C4-2B (cell line): Measurements from ENCODE around the gene HOXD11.
A peak's percentile ranks its signal among the peaks of the same experiment; 100 is the strongest.

Experiments used
- H3K27ac ChIP-seq: fragments of 450-650 bp; 2 replicates; pipeline ENCODE4 v1.5.1; 2017
- CTCF ChIP-seq: fragments of 450-650 bp; conservative IDR thresholded peaks from 2 replicates; pipeline ENCODE4 v1.5.1; 2017; ENCODE audit warnings: mild to moderate bottlenecking
- ZFX ChIP-seq: fragments of 450-650 bp; IDR thresholded peaks from 2 replicates; pipeline ENCODE4 v1.6.1; 2017

Gene HOXD11

DNA sequence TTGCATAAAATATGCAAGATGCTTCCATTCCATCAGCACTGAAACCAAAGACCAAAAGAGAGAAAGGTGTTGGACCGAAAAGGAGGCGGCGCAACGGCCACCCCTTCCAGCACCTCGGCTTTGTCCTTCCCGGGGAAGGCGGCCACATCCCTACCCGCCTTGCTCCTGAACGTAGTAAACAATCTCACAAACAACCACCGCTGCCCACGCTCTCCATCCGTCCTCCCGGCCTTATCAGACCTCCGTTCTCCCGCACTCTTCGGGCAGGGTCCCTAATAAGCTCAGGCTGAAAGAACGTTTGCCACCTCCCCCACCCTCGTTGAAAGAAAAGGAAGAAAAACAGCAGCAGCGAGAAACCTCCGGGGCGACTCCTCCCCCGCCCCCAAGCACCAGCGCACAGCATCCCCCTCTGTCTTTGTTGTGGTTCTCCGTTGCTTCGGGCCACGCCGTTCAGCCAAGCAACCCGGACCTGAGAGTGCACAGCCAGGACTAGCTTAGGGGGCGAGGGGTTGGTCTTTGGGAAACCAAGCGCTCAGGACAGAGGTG is 27.7 kb upstream of the HOXD11 start:
- TF ChIP-seq CTCF (no peak), ZFX (no peak)
- H3K27ac ChIP-seq, result no peak overlapping the region

GRCh38 chr2:176079831-176080539 is 27.1 kb upstream of the HOXD11 start:
- TF ChIP-seq ZFX (peak; percentile 31; the same call in 1 of the 2 replicates), CTCF (peak; percentile 89)
- H3K27ac ChIP-seq, result no peak overlapping the region

GRCh38 chr2:176080540-176081375 is 26.3 kb upstream of the HOXD11 start:
- H3K27ac ChIP-seq, result no peak overlapping the region
- TF ChIP-seq ZFX (no peak), CTCF (0 out of 2 replicates have a peak, but pooled peaks have one; percentile 33)

- TF ChIP-seq ZFX (no peak), CTCF (no peak)
- no peak overlapping the region for H3K27ac ChIP-seq
These were observed 25.7 kb upstream of the HOXD11 start for GRCh38 chr2:176081376-176081836.

- TF ChIP-seq CTCF (no peak), ZFX (no peak)
These were observed 25.1 kb upstream of the HOXD11 start for GRCh38 chr2:176081837-176082524.

GRCh38 chr2:176082525-176082823 is 24.6 kb upstream of the HOXD11 start:
- TF ChIP-seq ZFX (no peak), CTCF (no peak)
- H3K27ac ChIP-seq, result no peak overlapping the region

More at GRCh38 chr2:176081837-176082524, 25.1 kb upstream of the HOXD11 start:
- H3K27ac ChIP-seq, result no peak overlapping the region
